SK-N-SH (cell line): ENCODE results near the gene PHC3. TPM values are rescaled to one million over a fixed set of nuclear protein-coding genes. Genes with fewer than 3 reads are reported as not detected.

Experiments used
- CTCF ChIA-PET: fragments of 300-600, 350-600 bp; formaldehyde crosslinking; extraction: SDS; loops from one replicate; lab custom pipeline; 2021; lab: Yijun Ruan, JAX
- POLR2A ChIA-PET: fragments of 350-600 bp; sonication (Branson Sonifier 250); formaldehyde crosslinking; extraction: SDS; loops from one replicate; lab custom pipeline; 2020; ENCODE audit warnings: antibody characterized with exemption, inconsistent platforms; lab: Yijun Ruan, JAX
- DNase-seq: peaks from one replicate; pipeline ENCODE4 v3.0.0; 2012
- H2AFZ ChIP-seq: fragments of 200-600 bp; sonication (generic); 2 replicates; pipeline ENCODE4 v1.8.1; 2016; ENCODE audit warnings: antibody characterized with exemption, mild to moderate bottlenecking, low read depth
- H3F3A ChIP-seq: fragments of 200-600 bp; sonication (generic); replicated peaks from 2 replicates; pipeline ENCODE3; 2016; ENCODE audit warnings: antibody characterized with exemption, mild to moderate bottlenecking; ENCODE audit not compliant: insufficient read depth
- H3K27ac ChIP-seq, 2 experiments: fragments of 200-500 bp in 1 of 2; fragments of 200-600 bp in 1 of 2; sonication (Bioruptor generic) in 1 of 2; sonication (generic), shearing (Covaris generic) in 1 of 2; 2 replicates each; pipeline versions ENCODE4 v1.5.1 to v1.6.1; 2014 to 2016; ENCODE audit warnings: low read depth in 2 of 2, inconsistent platforms in 1 of 2, low read length in 1 of 2, mild to moderate bottlenecking in 1 of 2, mixed read lengths in 1 of 2
- H3K27me3 ChIP-seq: fragments of 200-600 bp; sonication (generic), shearing (Covaris generic); 2 replicates; pipeline ENCODE4 v1.6.1; 2016; ENCODE audit warnings: mixed run types; ENCODE audit not compliant: insufficient read depth
- H3K36me3 ChIP-seq, 2 experiments: fragments of 200-500 bp in 1 of 2; fragments of 200-600 bp in 1 of 2; sonication (Bioruptor generic) in 1 of 2; sonication (generic) in 1 of 2; replicated peaks in 1 of 2; 2 replicates each; pipeline versions ENCODE3 to v1.5.1; 2014 to 2016; ENCODE audit warnings: low read length in 1 of 2, mild to moderate bottlenecking in 1 of 2; ENCODE audit not compliant: insufficient read depth in 2 of 2, control insufficient read depth in 1 of 2
- H3K4me1 ChIP-seq, 2 experiments: fragments of 200-500 bp in 1 of 2; fragments of 200-600 bp in 1 of 2; sonication (Bioruptor generic) in 1 of 2; sonication (generic), shearing (Covaris generic) in 1 of 2; 2 replicates each; pipeline versions ENCODE4 v1.5.1 to v1.6.1; 2014 to 2016; ENCODE audit warnings: low read depth in 1 of 2, low read length in 1 of 2, mixed run types in 1 of 2; ENCODE audit not compliant: insufficient read depth in 2 of 2, control insufficient read depth in 1 of 2
- H3K4me2 ChIP-seq: fragments of 200-600 bp; sonication (generic), shearing (Covaris generic); 2 replicates; pipeline ENCODE4 v1.6.1; 2017; ENCODE audit warnings: mixed run types
- H3K4me3 ChIP-seq, 2 experiments: fragments of 200-500 bp in 1 of 2; fragments of 200-600 bp in 1 of 2; sonication (Bioruptor generic) in 1 of 2; sonication (generic), shearing (Covaris generic) in 1 of 2; 2 replicates each; pipeline versions ENCODE4 v1.5.1 to v1.8.1; 2014 to 2016; ENCODE audit warnings: low read depth in 2 of 2, inconsistent platforms in 1 of 2, low read length in 1 of 2, mild to moderate bottlenecking in 1 of 2, mixed read lengths in 1 of 2, moderate library complexity in 1 of 2
- H3K79me2 ChIP-seq: fragments of 200-600 bp; sonication (generic); 2 replicates; pipeline ENCODE4 v1.8.1; 2017; ENCODE audit warnings: mild to moderate bottlenecking; ENCODE audit not compliant: insufficient read depth
- H3K9ac ChIP-seq: fragments of 200-600 bp; sonication (generic); 2 replicates; pipeline ENCODE4 v1.6.1; 2017; ENCODE audit warnings: mixed run types
- H3K9me2 ChIP-seq: fragments of 200-600 bp; sonication (generic); 2 replicates; pipeline ENCODE4 v1.6.1; 2017; ENCODE audit warnings: mixed run types
- H3K9me3 ChIP-seq: fragments of 200-600 bp; sonication (generic); 2 replicates; pipeline ENCODE4 v1.6.1; 2017; ENCODE audit warnings: mixed run types, mild to moderate bottlenecking, moderate library complexity
- H4K20me1 ChIP-seq: fragments of 200-600 bp; sonication (generic); 2 replicates; pipeline ENCODE4 v1.6.1; 2017; ENCODE audit warnings: mild to moderate bottlenecking, mixed run types; ENCODE audit not compliant: insufficient read depth
- CTCF ChIP-seq: fragments of 200-600 bp; sonication (generic); IDR thresholded peaks from 2 replicates; pipeline ENCODE4 v1.6.1; 2017; ENCODE audit warnings: antibody characterized with exemption, mild to moderate bottlenecking, moderate library complexity
- MAX ChIP-seq: IDR thresholded peaks from 2 replicates; pipeline ENCODE4 v1.4.0; 2012; ENCODE audit warnings: low read depth
- MEF2A ChIP-seq: IDR thresholded peaks from 2 replicates; pipeline ENCODE4 v1.4.0; 2012; ENCODE audit warnings: low read depth, borderline replicate concordance
- MXI1 ChIP-seq: IDR thresholded peaks from 2 replicates; pipeline ENCODE4 v1.6.1; 2012; ENCODE audit warnings: mild to moderate bottlenecking, low read depth, low read length, improper control_type of control experiment
- NFIC ChIP-seq: IDR thresholded peaks from 2 replicates; pipeline ENCODE4 v1.4.0; 2012; ENCODE audit warnings: borderline replicate concordance
- PBX3 ChIP-seq: IDR thresholded peaks from 2 replicates; pipeline ENCODE4; 2012
- POLR2AphosphoS5 ChIP-seq: IDR thresholded peaks from 2 replicates; pipeline ENCODE4 v1.6.1; 2012; ENCODE audit warnings: low read depth, low read length
- RCOR1 ChIP-seq: fragments of 150-350 bp; IDR thresholded peaks from 2 replicates; pipeline ENCODE4 v1.6.1; 2017; ENCODE audit warnings: antibody characterized with exemption, low read length
- REST ChIP-seq: IDR thresholded peaks from 2 replicates; pipeline ENCODE4 v1.6.1; 2012; ENCODE audit warnings: mild to moderate bottlenecking, low read depth, low read length, moderate library complexity
- USF1 ChIP-seq: IDR thresholded peaks from 2 replicates; pipeline ENCODE4 v1.4.0; 2012; ENCODE audit warnings: low read depth, borderline replicate concordance
- WGBS: methylation state at CpG from one replicate; pipeline ENCODE4 v1.1.6; 2017; ENCODE audit warnings: low lambda C conversion rate; 5-methylcytosine and 5-hydroxymethylcytosine counted together
- polyA plus RNA-seq, 3 experiments: library from polyadenylated mRNA; depleted of rRNA; stranded (reverse); fragments of >200 nt; gene quantifications; 2 replicates each; pipeline ENCODE4 v1.2.3, GENCODE V29; 2012

The PHC3 gene
- polyA plus RNA-seq, 1 of the 3 experiments (the other 2 are of a cell fraction): 9.2 TPM

GRCh38 chr3:170178651-170179050, 2.9 kb downstream of the PHC3 start:
- ChIA-PET POLR2A (no interaction called here), CTCF (interaction anchor here (1.2 kb wide), 1 partner anchor 633 kb away, joined by 3 read pairs; no protein-coding TSS in a partner anchor)
- peaks cover 6% of the 10 kb centered on the region for H4K20me1 ChIP-seq
- H3K9ac ChIP-seq: no peak overlapping the region
- H3K36me3 ChIP-seq: peaks cover 26 to 40% of the 10 kb centered on the region in 2 experiments
- H3K4me2 ChIP-seq: peak overlapping the region; percentile 87
- no peak overlapping the region for H3K4me3 ChIP-seq
- H2AFZ ChIP-seq: no peak overlapping the region
- peaks cover 5 to 6% of the 10 kb centered on the region in 2 experiments; a peak in 3 of 4 replicates for H3K4me1 ChIP-seq
- 83% methylated on average over 3 of the region's 3 CpGs for WGBS
- no peak for DNase-seq
- no peaks in the 10 kb centered on the region for H3K9me2 ChIP-seq
- H3F3A ChIP-seq: no peaks in the 10 kb centered on the region
- no peak for TF ChIP-seq MXI1
- no peak for TF ChIP-seq MEF2A
- no peak for TF ChIP-seq POLR2AphosphoS5
- no peak for TF ChIP-seq PBX3
- TF ChIP-seq RCOR1: no peak
- no peak for TF ChIP-seq MAX
- TF ChIP-seq NFIC: no peak
- TF ChIP-seq USF1: no peak
- TF ChIP-seq REST: no peak
- TF ChIP-seq CTCF: no peak
- TF ChIP-seq, all 33 proteins: peak for 0
- H3K79me2 ChIP-seq: peaks cover 75% of the 10 kb centered on the region
- no peaks in the 10 kb centered on the region for H3K9me3 ChIP-seq
- H3K27ac ChIP-seq: no peak overlapping the region
- no peaks in the 10 kb centered on the region for H3K27me3 ChIP-seq
